Measurements from ENCODE around the gene SUN2.

DNA sequence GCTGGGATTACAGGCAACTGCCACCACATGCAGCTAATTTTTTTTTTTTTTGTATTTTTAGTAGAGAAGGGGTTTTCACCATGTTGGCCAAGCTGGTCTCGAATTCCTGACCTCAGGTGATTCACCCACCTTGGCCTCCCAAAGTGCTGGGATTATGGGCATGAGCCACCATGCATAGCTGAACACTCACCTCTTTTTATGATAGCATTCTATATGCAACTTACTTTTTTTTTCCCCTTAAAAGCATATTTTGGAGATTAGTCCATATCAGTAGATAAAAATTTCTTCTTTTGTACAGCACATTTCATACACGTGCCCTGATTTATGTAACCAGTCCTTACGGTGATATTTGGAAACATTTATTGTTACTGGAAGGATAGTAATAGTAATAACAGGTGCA lies 35.4 kb downstream of the SUN2 start:
- TF ChIP-seq CTCF (conservative IDR thresholded peaks at IDR 0.05 in 1 of 2, IDR thresholded peaks at IDR 0.05 in 1 of 2; ENCODE audit: low read depth in 1 of 2, low read length in 2 of 2) = no peak
- no peak for TF ChIP-seq EZH2 (IDR thresholded peaks at IDR 0.05; ENCODE audit: low read length, missing control alignments)

Data from fibroblast of lung (primary cell).